Testis (tissue), 3 donors: ENCODE data around the gene RAB36. TPM values are rescaled to one million over a fixed set of nuclear protein-coding genes. Genes with fewer than 3 reads are reported as not detected.

Experiments
- DNase-seq: peaks from one replicate; pipeline ENCODE4 v3.0.0-alpha.2; 2019
- H3K27ac ChIP-seq, 2 donors: fragments of 200-600 bp; sonication (generic); one replicate each; pipeline ENCODE4 v1.5.1; 2019
- H3K27me3 ChIP-seq: fragments of 200-600 bp; sonication (generic); one replicate; pipeline ENCODE4 v1.5.1; 2019
- H3K36me3 ChIP-seq: fragments of 200-600 bp; sonication (generic); one replicate; pipeline ENCODE4 v1.5.1; 2017; ENCODE audit warnings: low read depth; ENCODE audit errors: missing control alignments
- H3K4me1 ChIP-seq: fragments of 200-600 bp; sonication (generic); one replicate; pipeline ENCODE4 v1.5.1; 2019
- H3K4me3 ChIP-seq, 2 donors: fragments of 200-600 bp; sonication (generic); one replicate each; pipeline ENCODE4 v1.5.1; 2017 to 2019
- H3K9me3 ChIP-seq: fragments of 200-600 bp; sonication (generic); one replicate; pipeline ENCODE4 v1.5.1; 2017
- CTCF ChIP-seq, 3 experiments: fragments of 450-650 bp in 2 of 3; fragments of 200-600 bp in 1 of 3; sonication (generic) in 1 of 3; IDR thresholded peaks; one replicate each; pipeline ENCODE4 v1.5.1; 2016 to 2019; ENCODE audit warnings: antibody characterized with exemption in 3 of 3, mild to moderate bottlenecking in 2 of 3, moderate library complexity in 1 of 3
- POLR2A ChIP-seq: fragments of 450-650 bp; IDR thresholded peaks from one replicate; pipeline ENCODE4 v1.6.1; 2017; ENCODE audit warnings: antibody characterized with exemption, mild to moderate bottlenecking, moderate library complexity
- WGBS, 2 donors: methylation state at CpG; one replicate each; pipeline ENCODE4 v1.1.5; 2018; 5-methylcytosine and 5-hydroxymethylcytosine counted together
- intact Hi-C: fragments of 100-400 bp; cut with DNase I; formaldehyde crosslinking; loops from one replicate; pipeline ENCODE4 v1.15.1; 2023; ENCODE audit warnings: low total_unique reads
- polyA plus RNA-seq: library from polyadenylated mRNA; stranded (reverse); fragments of 350-450 nt; fragmentation: Illumina TruSeq; extraction: RNeasy Lipid Tissue Mini Kit (QIAGEN cat#74804); gene quantifications from one replicate; pipeline ENCODE4 v1.2.3, GENCODE V29; 2014; ENCODE audit warnings: low read depth, low replicate concordance; ENCODE audit not compliant: insufficient read depth
- total RNA-seq, 2 donors: library from RNA; depleted of rRNA; stranded (reverse); fragments of >200 nt; gene quantifications; one replicate each; pipeline ENCODE4 v1.2.3, GENCODE V29; 2016

The RAB36 gene
- total and polyA plus RNA-seq, 3 donors from 2014 or later = 7.4 to 11.1 (median 7.5) TPM

DNA sequence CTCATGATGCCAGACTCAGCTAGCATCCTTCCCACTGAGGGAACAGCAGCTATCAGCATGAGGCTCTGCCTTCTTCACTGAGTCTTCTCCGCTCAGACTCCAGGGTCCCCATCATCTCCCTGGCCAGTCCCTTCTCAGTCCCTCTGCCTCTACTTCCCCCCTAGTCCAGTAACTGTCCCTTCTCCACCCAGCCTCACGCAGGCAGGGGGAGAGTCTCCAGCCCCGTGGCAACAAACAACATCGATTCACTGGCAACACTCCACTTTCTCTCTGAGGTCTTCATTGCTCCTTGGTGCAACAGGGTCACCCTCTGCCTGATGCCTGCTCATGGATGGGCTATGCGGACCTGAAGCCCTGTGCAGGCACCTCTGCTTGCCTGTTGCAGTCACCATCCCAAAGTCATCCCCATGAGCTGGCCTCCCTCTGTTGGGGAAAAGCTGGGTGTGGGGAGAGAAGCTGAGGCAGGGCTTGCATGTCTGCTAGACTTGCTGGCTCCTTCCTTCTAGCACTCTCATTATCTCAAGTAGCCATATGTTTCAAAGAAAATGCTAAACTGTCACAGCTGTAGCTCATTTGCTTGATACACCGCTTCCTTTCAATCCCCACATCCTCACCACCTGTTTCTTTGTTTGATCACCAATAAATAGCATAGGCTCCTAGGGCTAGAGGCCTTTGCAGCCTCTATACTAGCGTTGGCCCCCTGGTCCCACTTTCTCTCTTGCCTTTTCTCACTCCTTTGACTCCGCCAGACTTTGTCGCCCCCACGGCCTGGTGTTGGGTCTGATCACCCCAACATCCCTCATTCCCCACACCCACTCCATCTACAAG lies 30.8 kb downstream of the RAB36 start:
- H3K4me1 ChIP-seq = peaks cover 27% of the 10 kb centered on the region
- no peak overlapping the region for H3K4me3 ChIP-seq
- H3K36me3 ChIP-seq = no peaks in the 10 kb centered on the region
- no peak for DNase-seq
- TF ChIP-seq CTCF (IDR thresholded peaks at IDR 0.05) (no peak), POLR2A (no peak)
- no peaks in the 10 kb centered on the region for H3K27me3 ChIP-seq
- H3K9me3 ChIP-seq = no peaks in the 10 kb centered on the region
- intact Hi-C loops = loop anchor here (10.0 kb wide), 1 partner anchor 209 kb away; no protein-coding TSS in a partner anchor
- WGBS, 2 donors = 92 to 93% methylated on average over 10 of the region's 10 CpGs
- H3K27ac ChIP-seq = no peak overlapping the region

DNA sequence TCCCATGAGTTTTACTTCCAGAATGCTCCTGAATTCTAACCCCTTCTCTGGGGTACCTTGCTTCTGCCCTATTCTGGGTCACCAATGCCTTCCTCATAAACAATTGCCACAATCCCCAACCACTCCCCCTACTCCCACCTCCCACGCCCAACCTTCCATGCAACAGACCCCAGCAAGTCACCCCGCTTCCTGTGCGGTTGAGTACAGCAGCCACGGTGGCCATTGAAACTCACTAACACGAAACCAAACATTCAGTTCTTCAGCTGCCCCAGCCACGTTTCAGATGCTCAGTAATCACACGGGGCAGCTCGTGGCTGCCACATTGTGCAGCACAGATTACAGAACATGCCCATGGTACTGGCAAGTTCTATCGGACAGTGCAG lies 31.4 kb downstream of the RAB36 start:
- TF ChIP-seq CTCF (IDR thresholded peaks at IDR 0.05) = no peak
- no peak for TF ChIP-seq POLR2A
- H3K4me3 ChIP-seq = no peak overlapping the region
- DNase-seq = no peak
- intact Hi-C loops = loop anchor here (10.0 kb wide), 1 partner anchor 208 kb away; no protein-coding TSS in a partner anchor
- H3K27ac ChIP-seq = no peak overlapping the region
- no peaks in the 10 kb centered on the region for H3K36me3 ChIP-seq
- peaks cover 29% of the 10 kb centered on the region for H3K4me1 ChIP-seq
- no peaks in the 10 kb centered on the region for H3K9me3 ChIP-seq
- WGBS, 2 donors = 93 to 98% methylated on average over 9 of the region's 9 CpGs
- no peaks in the 10 kb centered on the region for H3K27me3 ChIP-seq

DNA sequence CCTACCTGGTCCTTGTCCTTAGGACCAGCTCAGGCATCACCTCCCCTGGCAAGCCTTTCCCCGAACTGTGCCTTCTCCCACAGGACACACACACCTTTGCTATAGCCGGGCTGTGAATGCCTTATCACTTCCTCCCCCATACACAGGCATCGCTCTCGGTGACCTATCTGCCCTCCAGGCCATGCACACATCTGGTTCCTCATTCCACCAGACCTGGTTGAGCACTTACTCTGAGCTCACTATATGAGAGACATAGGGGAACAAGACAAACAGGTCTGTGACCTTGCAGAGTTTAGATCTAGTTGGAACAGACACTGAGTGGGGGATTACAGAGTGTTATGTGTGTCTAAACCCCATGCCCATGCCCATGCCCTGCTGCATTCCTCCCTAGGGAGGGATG lies 31.9 kb downstream of the RAB36 start:
- intact Hi-C loops = loop anchor here (10.0 kb wide), 1 partner anchor 208 kb away; no protein-coding TSS in a partner anchor
- peaks cover 31% of the 10 kb centered on the region for H3K4me1 ChIP-seq
- DNase-seq = no peak
- WGBS, 2 donors = 66 to 77% methylated on average over 4 of the region's 4 CpGs
- no peak overlapping the region for H3K4me3 ChIP-seq
- TF ChIP-seq CTCF (IDR thresholded peaks at IDR 0.05) (no peak), POLR2A (no peak)
- no peaks in the 10 kb centered on the region for H3K36me3 ChIP-seq
- no peak overlapping the region for H3K27ac ChIP-seq
- H3K27me3 ChIP-seq = no peaks in the 10 kb centered on the region
- no peaks in the 10 kb centered on the region for H3K9me3 ChIP-seq

- intact Hi-C loops = loop anchor here (2.0 to 10.0 kb wide), 2 partner anchors 102 to 206 kb away; no protein-coding TSS in a partner anchor
- Histone ChIP-seq H3K27me3 (no peaks in the 10 kb centered on the region), H3K4me3 (no peak overlapping the region), H3K36me3 (no peaks in the 10 kb centered on the region), H3K9me3 (no peaks in the 10 kb centered on the region), H3K4me1 (peaks cover 43% of the 10 kb centered on the region), H3K27ac (peak overlapping the region; percentile 75 to 86)
- 29 to 47% methylated on average over 9 of the region's 9 CpGs for WGBS, 2 donors
- no peak for TF ChIP-seq POLR2A
- TF ChIP-seq CTCF (IDR thresholded peaks at IDR 0.05) = peak; percentile 92 to 95 (median 92)
- peak; percentile 71 for DNase-seq
Measured at GRCh38 chr22:23178512-23179254, 33.4 kb downstream of the RAB36 start.
